GM18907 (cell line): ENCODE data around the gene PLCB1.

Source experiments
- ATAC-seq: cut with Tn5 transposase; IDR thresholded peaks from one replicate; pipeline ENCODE4 v1.9.1; 2021; ENCODE audit warnings: mild to moderate bottlenecking, moderate library complexity; ENCODE audit not compliant: unreplicated experiment

Gene PLCB1

DNA sequence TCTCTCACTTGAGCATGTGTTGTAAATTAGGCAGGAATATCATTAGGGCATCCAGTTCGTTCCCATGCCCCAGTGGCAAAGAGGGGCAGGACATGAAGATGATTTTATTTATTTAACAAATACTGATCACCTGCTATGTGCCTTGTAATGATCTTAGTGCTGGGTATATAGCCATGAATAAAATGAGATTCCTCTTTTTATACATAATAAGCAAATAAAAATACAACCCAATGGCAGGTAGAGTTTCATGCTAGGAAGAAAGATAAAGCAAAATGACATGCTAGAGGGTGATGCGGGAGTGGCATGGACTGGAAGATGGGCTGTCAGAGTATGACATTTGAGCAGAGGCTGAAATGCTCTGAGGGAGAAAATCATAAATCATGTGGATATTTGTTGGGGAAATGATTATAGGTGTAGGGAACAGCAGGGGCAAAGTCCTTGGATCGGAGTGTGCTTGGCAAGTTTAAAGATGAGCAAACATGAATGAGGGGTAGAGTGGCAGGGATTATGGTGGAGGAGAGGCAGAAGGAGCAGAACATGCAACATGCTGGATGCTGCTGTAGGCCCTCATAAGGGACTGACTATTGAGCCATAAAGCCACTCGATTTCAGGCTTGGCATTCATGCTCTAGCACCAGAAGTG, 342.1 kb downstream of the PLCB1 start:
- no peak for ATAC-seq

DNA sequence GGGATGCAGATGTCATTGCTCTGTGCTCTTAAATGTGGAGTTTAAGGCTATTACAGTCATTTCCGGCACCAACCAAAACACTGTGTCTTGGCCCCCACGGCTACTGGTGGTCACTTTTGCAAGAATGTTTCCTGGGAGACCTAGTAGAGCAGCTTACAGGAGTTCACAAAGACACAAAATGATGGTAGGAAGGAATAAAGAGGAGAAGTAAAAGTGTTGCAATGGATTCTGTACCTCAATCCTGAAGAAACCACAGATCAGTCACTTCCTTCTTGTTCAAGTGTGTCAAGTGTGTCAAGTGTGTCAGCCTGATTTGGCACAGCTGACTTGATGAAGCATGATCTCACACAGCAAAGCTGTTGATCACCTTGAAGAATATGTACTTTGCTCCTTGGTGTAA, 344.0 kb downstream of the PLCB1 start:
- no peak for ATAC-seq

GRCh38 chr20:8480597-8480996, 348.5 kb downstream of the PLCB1 start:
- no peak for ATAC-seq

DNA sequence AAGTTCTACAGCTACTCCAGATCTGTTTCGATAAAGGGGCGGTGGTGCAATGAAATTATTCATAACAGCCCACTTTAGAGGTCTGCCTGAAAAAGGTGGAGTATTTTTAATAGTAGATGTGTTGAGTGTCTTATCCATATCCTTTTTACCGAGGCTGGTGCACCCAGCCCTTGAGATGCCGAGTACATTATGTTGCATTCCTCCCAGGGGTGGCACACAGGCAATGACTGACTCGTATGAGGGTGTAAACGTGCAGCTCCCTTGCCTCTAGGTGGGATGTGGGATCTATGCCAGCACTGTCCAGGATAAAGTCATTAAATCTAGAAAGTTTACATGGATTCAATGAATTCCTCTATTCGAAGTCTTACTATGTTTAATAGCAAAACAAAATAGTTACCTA, 355.6 kb downstream of the PLCB1 start:
- ATAC-seq, result no peak

- ATAC-seq, result no peak
Measured at GRCh38 chr20:8489094-8489883, 357.2 kb downstream of the PLCB1 start.

DNA sequence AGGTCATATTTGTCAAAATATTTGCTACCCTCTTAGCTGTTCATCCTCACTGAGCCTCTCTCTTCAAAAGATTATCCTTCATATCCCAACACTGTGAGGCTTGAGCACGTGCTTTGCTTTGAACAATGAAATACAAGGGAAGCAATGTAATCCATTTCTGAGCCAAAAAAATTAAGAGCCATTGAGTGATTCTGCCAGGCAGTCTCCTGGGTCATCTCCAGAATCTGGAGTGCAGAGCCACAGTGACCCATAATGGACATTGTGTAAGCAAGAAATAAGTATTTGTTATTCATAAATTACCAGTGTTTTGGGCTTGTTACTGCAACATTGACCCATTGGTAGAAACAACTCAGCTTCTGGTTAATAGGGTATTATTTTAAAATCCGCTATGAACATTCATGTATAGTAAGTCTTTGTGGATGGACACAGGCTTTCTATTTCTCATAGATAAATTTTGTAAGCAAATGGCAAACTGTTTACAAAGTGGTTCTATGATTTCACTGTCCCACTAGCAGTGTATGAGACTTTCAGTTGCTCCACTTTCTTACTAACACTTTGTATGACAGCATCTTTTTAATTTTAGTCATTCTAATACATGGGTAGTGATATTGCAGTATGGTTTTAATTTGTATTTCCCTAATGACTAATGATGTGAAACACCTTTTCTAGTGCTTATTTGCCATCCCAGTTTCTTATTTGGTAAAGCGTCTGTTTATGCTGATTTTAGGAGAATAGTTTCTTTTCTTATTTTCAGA, 358.2 kb downstream of the PLCB1 start:
- no peak for ATAC-seq

- ATAC-seq, result no peak
Measured at GRCh38 chr20:8492173-8492572, 360.1 kb downstream of the PLCB1 start.

DNA sequence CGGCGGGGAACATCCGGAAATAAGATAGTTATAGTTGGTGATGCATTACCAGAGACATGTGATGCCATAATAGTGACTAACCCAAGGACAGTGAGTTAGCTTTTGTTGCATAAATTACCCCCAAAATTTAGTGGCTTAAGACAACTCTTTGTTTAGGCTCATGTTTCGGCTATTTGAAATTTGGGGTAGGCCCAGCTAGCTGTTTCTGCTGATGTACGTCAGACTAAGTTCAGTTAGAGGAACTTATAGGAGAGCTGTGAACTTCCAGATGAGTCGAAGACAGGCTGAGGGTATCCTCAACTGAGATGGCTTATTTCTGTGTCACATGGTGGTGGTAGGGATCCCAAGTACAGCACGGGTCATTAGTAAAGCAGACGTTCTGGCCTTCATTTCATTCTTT, 366.5 kb downstream of the PLCB1 start:
- no peak for ATAC-seq

DNA sequence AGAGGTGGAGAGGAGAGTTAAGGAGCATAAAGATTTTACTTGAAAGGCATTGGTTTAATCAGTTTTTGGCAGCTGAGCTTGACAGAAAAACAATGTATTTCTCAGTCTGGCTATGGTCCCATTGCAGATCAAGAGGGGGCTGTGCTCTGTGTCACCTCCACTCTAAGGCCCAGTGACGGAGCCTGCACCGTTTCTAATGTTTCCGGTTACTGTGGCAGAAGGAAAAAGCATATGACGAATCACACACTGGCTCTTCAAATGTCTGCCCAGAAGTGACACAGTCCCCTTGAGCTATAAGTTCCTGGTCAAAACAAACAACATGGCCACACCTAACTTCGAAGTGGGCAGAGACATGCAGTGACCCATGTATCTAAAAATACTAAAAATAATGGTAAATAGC, 372.0 kb downstream of the PLCB1 start:
- no peak for ATAC-seq

DNA sequence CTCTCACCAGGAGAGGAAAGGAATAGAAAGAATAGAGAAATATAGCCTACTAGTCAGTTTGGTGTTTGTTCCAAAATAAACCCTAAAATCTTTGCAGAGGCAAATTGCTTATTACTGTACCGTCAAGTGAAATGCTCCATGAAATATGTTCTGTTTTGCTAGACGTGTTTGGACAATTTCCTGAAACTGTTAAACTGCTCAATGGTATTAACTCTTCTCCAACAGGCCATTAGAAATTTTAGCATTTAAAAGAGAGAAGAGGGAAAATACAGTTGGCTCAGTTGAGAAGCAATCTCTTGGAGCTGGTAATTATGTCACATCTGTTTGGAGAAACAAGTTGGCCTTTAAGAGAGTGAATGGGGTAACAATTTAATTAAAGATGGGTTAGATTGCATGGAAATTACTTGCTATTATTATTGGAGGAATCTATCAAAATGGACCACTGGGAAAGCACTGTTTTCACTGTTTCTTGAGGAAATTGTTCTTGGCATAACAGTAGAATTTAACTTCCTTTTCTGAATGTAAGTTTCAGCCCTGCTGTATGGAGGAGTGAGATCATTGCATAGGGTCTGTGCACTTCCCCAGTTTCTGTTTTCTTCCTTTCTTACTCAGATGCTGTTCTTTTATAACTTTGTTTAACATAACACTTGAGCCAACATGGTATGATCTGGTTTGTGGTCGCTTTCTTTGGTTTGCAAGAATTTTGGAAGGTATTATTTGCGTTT, 373.6 kb downstream of the PLCB1 start:
- no peak for ATAC-seq

GRCh38 chr20:8507231-8507630, 375.2 kb downstream of the PLCB1 start:
- ATAC-seq, result no peak

GRCh38 chr20:8509809-8510208, 377.7 kb downstream of the PLCB1 start:
- ATAC-seq, result no peak

- no peak for ATAC-seq
Measured at GRCh38 chr20:8510808-8511207, 378.7 kb downstream of the PLCB1 start.

DNA sequence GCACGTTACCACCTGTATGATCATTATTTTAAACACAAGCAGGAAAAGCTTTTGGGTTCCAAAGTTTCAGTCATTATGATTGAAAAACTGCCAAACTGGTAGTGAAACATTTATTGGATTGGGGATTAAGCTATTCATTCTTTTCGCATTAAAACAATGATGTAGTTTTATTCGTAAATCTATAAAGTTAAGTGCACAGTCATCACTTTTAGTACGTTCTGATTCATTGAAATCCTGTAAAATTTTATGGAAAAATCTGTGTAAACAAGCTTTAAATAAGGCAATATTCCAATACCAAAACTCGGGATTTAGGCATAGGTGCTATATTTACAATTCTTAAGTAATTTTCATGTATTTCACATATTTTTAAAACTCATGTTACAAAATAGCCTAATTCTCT, 379.9 kb downstream of the PLCB1 start:
- ATAC-seq, result no peak

- no peak for ATAC-seq
Measured at GRCh38 chr20:8515810-8516435, 383.9 kb downstream of the PLCB1 start.

- no peak for ATAC-seq
Measured at GRCh38 chr20:8518878-8519277, 386.8 kb downstream of the PLCB1 start.

GRCh38 chr20:8519887-8520286, 387.8 kb downstream of the PLCB1 start:
- no peak for ATAC-seq

GRCh38 chr20:8522168-8522567, 390.1 kb downstream of the PLCB1 start:
- ATAC-seq, result no peak

- no peak for ATAC-seq
Measured at GRCh38 chr20:8523684-8524083, 391.6 kb downstream of the PLCB1 start.

DNA sequence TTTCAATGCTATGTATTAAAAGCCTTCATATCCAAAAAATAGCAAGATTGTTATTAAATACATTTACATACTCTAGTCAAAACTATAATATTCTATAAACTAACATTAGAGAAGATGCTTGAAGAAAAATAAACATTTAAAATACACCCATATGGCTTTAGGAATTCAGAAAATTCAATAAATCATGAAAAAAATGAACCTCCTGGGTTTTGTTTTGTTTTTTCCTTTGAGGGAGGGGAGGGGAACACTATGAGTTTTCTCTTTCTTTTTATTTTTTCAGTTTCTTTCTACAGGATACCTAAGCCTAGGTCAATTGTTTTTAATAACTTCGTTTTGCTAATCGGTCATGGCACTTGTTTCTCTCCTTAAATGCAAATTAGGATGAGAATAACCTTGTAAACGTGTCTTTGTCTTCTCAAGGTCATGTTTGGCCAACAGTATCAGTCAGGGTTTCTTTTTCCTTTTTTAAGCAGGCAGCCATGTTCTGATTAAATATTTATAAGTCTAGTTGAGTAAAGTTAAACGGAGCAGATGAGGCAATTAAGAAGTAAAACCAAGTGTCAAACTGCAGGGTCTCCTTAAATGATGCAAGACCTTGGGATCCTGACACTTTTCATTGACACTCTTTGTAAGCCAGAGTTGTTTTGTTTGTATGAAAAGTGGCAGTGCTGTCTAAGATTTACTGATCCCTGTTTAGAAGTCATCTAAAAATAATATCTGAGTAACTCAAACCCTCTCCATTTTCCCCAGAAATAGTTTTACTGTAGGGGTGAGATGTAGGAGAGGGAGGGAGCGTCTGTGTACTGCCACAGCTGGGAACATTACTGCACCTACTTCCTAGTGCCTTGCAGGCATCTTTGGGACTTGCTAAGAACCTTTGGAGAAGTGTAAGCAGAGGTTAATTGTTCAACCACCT, 392.3 kb downstream of the PLCB1 start:
- no peak for ATAC-seq
